HG03575 (cell line): ENCODE data around the gene ELFN1.

Source experiments
- ATAC-seq: cut with Tn5 transposase; IDR thresholded peaks from one replicate; pipeline ENCODE4 v1.9.1; 2021; ENCODE audit not compliant: unreplicated experiment, insufficient number of reproducible peaks, low FRiP score; ENCODE audit errors: extremely low read depth

Gene ELFN1

GRCh38 chr7:1669954-1670893 lies at the start of gene ELFN1:
ELFN1 (plus strand) TSS chr7:1670277; CDS start chr7:1744597, 74,320 bp downstream.
- ATAC-seq, result no peak

GRCh38 chr7:1620835-1621234 lies 49.2 kb upstream of the ELFN1 start:
- ATAC-seq, result no peak

GRCh38 chr7:1621718-1622117 lies 48.4 kb upstream of the ELFN1 start:
- ATAC-seq, result no peak

GRCh38 chr7:1622441-1622840 lies 47.6 kb upstream of the ELFN1 start:
- no peak for ATAC-seq

- no peak for ATAC-seq
Observed at GRCh38 chr7:1623810-1624209, 46.3 kb upstream of the ELFN1 start.

GRCh38 chr7:1624999-1625927 lies 44.8 kb upstream of the ELFN1 start:
- ATAC-seq, result no peak

- no peak for ATAC-seq
Observed at GRCh38 chr7:1626769-1627168, 43.3 kb upstream of the ELFN1 start.

GRCh38 chr7:1630700-1631336 lies 39.3 kb upstream of the ELFN1 start:
- ATAC-seq, result no peak

- no peak for ATAC-seq
Observed at GRCh38 chr7:1631678-1632077, 38.4 kb upstream of the ELFN1 start.

GRCh38 chr7:1632506-1632905 lies 37.6 kb upstream of the ELFN1 start:
- no peak for ATAC-seq

GRCh38 chr7:1632916-1633785 lies 36.9 kb upstream of the ELFN1 start:
- ATAC-seq, result no peak

GRCh38 chr7:1635401-1635800 lies 34.7 kb upstream of the ELFN1 start:
- no peak for ATAC-seq

- no peak for ATAC-seq
Observed at GRCh38 chr7:1637155-1637554, 32.9 kb upstream of the ELFN1 start.

- no peak for ATAC-seq
Observed at GRCh38 chr7:1638215-1638661, 31.8 kb upstream of the ELFN1 start.

- no peak for ATAC-seq
Observed at GRCh38 chr7:1639071-1639470, 31.0 kb upstream of the ELFN1 start.

- no peak for ATAC-seq
Observed at GRCh38 chr7:1639532-1640175, 30.4 kb upstream of the ELFN1 start.

GRCh38 chr7:1640376-1641172 lies 29.5 kb upstream of the ELFN1 start:
- no peak for ATAC-seq
